ENCODE results near the gene IQCK.
A peak's percentile ranks its signal among the peaks of the same experiment; 100 is the strongest.
"Not testable (repeated sequence)": the region's sequence is repeated elsewhere in the genome, so short reads cannot be mapped to it uniquely, and the experiment has no call there.

IQCK gene

DNA sequence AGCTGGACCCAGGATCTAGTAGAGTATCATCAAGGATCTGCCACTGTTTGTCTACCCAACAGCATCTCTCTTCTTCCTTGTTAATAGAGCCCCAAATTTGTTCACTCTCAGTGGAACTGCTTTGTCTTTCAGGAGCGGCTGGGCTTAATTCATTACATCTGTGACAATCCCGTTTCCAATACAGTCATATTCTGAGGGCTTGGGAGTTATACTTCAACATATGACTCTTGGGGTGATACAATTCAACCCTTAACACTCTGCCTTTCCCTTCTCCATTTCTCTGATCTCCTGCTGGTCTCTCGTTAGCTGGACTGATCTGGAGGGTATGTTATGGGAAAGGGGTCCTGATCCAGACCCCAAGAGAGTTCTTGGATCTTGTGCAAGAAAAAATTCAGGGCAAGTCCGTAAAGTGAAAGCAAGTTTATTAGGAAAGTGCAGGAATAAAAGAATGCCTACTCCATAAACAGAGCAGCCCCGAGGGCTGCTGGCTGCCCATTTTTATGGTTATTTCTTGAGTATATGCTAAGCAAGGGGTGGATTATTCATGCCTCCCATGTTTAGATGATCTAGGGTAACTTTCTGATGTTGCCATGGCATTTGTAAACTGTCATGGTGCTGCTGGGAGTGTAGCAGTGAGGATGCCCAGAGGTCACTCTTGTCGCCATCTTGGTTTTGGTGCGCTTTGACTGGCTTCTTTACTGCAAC is 42.4 kb downstream of the IQCK start:
- DNase-seq = no peak

DNA sequence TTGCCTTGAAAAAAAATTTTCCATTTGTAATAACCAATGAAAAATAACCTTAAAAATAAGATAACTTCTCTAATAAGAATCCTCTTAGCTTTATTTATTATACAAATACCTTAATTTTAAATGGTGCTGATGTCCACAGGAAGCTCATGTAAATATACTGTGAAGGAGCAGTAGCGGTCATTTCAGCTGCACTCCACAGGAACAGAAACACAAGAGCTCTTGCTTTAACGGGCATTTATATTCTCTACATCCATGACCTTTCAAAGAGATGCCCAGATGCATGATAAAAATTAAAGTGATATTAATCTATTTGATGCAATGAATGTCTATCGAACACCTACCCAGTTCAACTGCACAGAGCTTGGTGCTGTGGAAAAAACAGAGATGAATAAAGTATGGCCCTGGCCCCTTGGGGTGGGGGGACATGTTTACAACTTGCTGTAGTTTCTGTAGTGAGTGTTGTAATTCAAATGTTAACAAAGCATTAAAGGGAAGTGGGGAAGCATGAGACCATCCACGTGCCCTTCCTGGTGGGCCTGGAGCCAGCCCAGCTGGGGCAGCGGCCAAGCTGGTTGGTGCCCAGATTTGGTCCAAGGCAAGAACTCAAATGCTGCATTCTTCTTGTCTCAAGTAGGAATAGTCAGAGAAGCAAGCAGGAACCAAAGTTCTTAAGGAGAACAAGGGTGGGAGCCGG is 47.9 kb downstream of the IQCK start:
- no peak for DNase-seq

GRCh38 chr16:19766554-19766884 is 48.4 kb downstream of the IQCK start:
- DNase-seq = no peak

DNA sequence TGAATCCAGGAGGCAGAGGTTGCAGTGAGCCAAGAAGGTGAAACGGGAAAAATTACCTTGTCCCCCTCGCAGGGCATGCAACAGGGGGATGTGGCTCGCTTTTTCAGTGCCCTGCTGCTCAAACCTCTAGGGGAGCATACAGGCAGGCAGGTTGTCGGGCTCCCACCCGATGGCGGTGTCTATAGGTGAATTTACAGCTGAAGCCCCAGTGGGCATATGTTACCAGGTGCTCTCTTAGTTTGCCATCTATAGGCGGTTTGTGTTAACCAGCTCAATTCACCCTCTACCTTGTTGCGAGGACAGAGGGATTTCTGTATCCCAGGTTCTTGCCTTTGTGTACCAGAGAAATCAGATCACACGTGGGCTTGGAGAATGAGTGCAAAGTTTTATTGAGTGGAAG is 48.9 kb downstream of the IQCK start:
- DNase-seq = no peak

DNA sequence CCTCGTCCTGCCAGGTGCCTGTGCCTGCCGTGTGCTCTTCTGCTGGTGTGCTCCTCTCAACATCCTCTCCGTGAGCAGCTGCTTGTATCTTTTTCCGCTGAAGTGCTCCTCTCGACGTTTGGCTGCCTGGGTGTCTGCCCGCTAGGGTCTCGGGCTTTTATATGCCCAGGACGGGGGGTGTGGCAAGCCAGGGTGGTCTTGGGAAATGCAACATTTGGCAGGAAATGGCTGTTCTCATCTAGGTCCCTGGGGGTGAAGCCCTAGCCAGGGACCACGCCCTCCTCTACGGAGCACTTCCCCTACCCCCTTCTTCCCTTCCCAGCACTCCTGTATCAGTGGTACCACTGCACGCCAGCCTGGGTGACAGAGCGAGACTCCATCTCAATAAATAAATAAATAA is 49.4 kb downstream of the IQCK start:
- no peak for DNase-seq

DNA sequence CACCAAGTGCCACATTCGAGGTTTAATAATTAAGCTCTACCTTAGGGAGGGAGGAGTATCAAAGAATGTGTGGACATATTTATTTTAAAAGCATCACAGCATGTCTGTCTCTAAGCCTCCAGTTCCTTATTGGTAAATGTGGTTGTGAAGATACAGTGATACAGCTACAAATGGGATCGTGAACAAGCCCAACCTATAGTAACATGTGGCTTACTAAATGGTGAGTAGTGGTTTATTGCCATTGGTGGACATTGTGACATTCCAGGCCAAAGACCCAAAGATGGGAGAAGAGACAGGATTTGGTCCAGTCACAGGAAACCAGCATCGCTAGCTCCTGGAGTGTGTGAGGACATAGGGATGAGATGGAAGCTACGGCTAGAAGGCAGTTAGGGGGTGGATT is 51.2 kb downstream of the IQCK start:
- DNase-seq = no peak

- DNase-seq = no peak
Measured at GRCh38 chr16:19771040-19771439, 53.0 kb downstream of the IQCK start.

GRCh38 chr16:19771796-19772195 is 53.7 kb downstream of the IQCK start:
- no peak for DNase-seq

DNA sequence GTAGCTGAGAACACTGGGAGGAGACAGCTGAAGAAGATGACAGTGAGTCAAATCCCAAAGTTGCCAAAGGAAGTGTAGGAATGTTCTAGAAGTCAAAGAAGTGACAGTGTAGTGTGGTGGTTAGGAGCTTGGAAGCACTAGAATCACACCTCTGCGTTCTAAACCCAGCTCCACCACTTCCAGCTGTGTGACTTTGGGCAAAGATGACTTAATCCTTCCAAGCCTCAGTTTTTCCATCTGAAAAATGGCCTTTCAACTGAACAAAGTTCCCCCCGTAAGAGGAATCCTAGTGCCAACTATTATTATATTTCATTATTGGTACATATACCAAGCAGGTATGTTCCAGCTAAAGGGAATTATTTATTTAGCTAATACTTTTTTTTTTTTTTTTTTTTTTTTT is 56.0 kb downstream of the IQCK start:
- no peak for DNase-seq

DNA sequence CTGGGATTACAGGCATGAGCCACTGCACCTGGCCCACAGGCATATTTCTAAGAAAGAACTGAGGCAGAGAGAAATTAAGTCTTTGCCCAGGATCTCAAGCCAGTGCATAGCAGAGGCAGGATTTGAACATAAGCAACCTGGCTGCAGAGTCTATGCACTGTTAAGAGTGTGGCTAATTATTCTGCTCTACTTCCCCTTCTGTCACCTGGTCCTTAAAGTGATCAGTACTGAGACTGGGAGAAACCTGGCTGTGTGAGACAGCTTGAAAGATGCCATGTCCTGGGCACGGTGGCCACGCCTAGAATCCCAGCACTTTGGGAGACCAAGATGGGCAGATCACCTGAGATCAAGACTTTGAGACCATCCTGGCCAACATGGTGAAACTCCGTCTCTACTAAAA is 58.1 kb downstream of the IQCK start:
- no peak for DNase-seq

GRCh38 chr16:19776565-19776964 is 58.5 kb downstream of the IQCK start:
- no peak for DNase-seq

- DNase-seq = no peak
Measured at GRCh38 chr16:19780321-19780720, 62.2 kb downstream of the IQCK start.

- DNase-seq = no peak
Measured at GRCh38 chr16:19781226-19781625, 63.2 kb downstream of the IQCK start.

- DNase-seq = no peak
Measured at GRCh38 chr16:19783363-19784182, 65.5 kb downstream of the IQCK start.

GRCh38 chr16:19784183-19784736 is 66.2 kb downstream of the IQCK start:
- DNase-seq = no peak

DNA sequence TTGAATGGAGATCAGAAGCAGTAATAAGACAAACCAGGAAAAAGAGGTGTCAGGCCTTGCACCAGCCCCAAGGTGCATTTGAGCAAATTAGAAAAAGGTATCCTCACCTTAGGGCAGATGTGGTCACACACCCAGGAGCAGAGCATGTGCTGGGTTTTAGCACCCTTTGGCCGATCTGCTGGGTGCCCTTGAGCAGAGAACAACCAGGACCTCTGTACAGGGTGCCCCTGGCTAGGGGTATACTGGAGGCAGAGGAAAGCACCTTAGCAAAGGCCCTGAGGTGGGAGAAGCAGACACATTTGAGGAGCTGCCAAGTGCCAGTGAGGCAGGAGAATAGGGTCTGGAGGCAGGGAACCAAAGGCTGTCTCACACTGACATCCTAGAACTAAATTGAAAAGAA is 67.0 kb downstream of the IQCK start:
- DNase-seq = no peak

GRCh38 chr16:19785512-19786130 is 67.5 kb downstream of the IQCK start:
- no peak for DNase-seq

DNA sequence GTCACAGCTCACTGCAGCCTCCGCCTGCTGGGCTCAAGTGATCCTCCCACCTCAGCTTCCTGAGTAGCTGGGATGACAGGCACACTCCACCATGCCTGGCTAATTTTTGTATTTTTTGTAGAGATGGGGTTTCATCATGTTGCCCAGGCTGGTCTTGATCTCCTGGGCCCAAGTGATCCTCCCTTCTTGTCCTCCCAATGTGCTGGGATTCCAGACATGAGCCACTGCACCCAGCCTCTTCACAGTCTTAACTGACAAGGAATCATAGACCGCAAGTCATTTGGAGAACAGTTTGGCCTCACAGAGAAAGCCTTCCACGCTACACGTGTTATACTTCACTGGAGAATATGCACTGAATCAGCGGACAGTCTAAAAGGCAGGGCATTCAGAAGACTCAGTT is 83.3 kb downstream of the IQCK start:
- not testable (repeated sequence) for DNase-seq

- not testable (repeated sequence) for DNase-seq
Measured at GRCh38 chr16:19801824-19802223, 83.8 kb downstream of the IQCK start.

DNA sequence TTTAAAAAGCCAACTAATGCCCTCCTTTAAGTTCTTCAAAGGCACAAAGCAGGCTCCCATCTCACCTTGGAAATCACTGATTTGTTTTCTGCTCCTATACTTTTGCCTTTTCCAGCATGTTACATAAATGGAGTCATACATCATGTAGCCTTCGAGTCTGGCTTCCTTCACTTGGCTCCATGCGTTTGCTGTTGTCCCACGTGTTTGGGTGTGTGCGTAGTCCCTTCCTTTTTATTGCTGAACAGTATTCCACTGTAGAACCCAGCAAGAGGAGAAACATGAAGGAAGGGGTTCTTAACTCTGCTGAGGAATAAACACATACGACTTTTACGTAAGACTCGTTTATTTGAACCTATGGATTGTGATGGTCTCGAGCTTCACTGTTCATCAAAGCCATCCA is 84.5 kb downstream of the IQCK start:
- no peak for DNase-seq

DNA sequence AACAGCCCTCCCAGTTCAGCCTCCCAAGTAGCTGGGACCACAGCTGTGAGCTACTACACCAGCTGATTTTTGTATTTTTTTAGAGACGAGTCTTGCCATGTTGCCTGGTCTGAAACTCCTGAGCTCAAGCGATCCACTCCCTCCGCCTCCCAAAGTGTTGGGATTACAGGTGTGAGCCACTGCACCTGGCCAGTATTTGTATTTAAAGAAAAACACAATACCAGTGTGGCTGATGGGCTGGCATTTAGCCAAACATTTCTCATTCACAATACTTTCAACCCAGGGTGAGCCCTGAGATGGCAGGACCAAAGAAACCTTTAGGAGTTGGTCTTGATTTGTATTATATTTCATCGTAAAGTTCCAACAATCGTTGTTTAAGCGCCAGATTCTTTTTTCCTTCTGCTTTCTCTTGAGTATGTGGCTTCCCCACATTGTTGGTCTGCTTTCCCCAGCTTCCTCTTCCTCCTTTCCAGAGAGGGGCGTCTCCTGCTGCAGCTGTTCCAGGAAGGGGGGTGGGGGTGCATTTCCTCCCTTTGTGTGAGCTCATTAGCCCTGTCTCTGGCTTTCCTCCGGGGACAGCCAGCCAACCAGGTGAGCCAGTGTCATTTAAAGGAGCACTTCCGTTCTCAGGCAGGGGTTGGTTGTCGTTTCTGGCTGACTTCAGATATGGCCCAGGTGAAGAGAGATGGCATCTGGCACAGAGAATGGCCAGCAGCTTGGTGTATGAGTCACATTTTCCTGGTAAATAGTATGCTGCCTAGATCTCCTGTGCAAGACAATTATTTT is 86.7 kb downstream of the IQCK start:
- DNase-seq = peak; percentile 22 to 25

DNA sequence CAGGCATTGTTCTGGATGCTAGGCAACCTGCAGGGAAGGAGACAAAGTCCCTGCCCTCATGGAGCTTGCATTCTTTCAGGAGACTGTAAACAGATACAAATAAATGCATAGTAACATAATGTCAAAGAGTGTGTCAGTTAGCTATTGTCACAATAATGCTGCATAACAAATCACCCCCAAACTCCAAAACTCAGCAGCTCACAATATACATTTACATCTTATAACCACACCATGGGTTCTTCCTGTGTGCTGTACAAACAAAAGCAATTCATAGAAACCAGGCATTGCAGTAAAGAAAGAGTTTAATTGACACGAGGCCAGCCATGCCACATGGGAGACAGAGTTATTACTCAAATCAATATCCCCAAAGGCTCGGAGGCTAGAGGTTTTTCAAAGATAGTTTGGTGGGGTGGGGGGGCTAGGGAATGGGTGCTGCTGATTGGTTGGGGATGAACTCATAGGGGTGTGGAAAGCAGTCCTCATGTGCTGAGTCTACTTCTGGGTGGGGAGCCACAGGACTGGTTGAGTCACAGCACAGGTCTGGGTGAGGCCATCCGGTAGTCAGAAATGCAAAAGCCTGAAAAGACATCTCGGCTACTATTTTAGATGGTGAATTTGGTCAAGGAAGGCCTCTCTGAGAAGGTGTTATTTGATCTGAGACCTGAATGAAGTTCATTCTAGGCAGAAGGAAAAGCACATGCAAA is 87.5 kb downstream of the IQCK start:
- no peak for DNase-seq
